Thoracic aorta (tissue), 2 donors: Measurements from ENCODE around the gene XPR1. TPM values are rescaled to one million over a fixed set of nuclear protein-coding genes. Genes with fewer than 3 reads are reported as not detected.
"Not testable (repeated sequence)": the region's sequence is repeated elsewhere in the genome, so short reads cannot be mapped to it uniquely, and the experiment has no call there.

Experiments used
- ATAC-seq: fragments of 150-250 bp; one replicate; pipeline ENCODE4 v1.8.0; 2017; ENCODE audit warnings: low read depth; ENCODE audit not compliant: insufficient number of reproducible peaks, low FRiP score
- DNase-seq: peaks from one replicate; pipeline ENCODE4 v3.0.0-alpha.2; 2020; ENCODE audit warnings: low spot score
- H3K27ac ChIP-seq, 2 donors: fragments of 200-600 bp; sonication (generic); 1 replicate in 1 of 2; 2 replicates in 1 of 2; pipeline ENCODE4 v1.5.1; 2016; ENCODE audit warnings: mild to moderate bottlenecking in 2 of 2, moderate library complexity in 2 of 2
- H3K27me3 ChIP-seq: fragments of 200-600 bp; sonication (generic); replicated peaks from 2 replicates; pipeline ENCODE4 v1.6.0; 2016; ENCODE audit warnings: mild to moderate bottlenecking; ENCODE audit not compliant: insufficient read depth
- H3K36me3 ChIP-seq: fragments of 200-600 bp; sonication (generic); one replicate; pipeline ENCODE4 v1.5.1; 2016
- H3K4me1 ChIP-seq, 2 donors: fragments of 200-600 bp; sonication (generic); 1 replicate in 1 of 2; 2 replicates in 1 of 2; pipeline versions ENCODE4 v1.5.1 to v1.6.0; 2016; ENCODE audit warnings: low read depth in 2 of 2, mild to moderate bottlenecking in 1 of 2; ENCODE audit not compliant: control insufficient read depth in 1 of 2
- H3K4me3 ChIP-seq: fragments of 200-600 bp; sonication (generic); 2 replicates; pipeline ENCODE4 v1.5.1; 2016; ENCODE audit warnings: mild to moderate bottlenecking
- H3K9me3 ChIP-seq: fragments of 200-600 bp; sonication (generic); 2 replicates; pipeline ENCODE4 v1.5.1; 2016
- CTCF ChIP-seq: fragments of 200-600 bp; sonication (generic); IDR thresholded peaks from one replicate; pipeline ENCODE4 v1.5.1; 2019; ENCODE audit warnings: antibody characterized with exemption
- total RNA-seq, 2 donors: library from RNA; depleted of rRNA; stranded (reverse); fragments of >200 nt; gene quantifications; one replicate each; pipeline versions ENCODE4 v1.1.0 to v1.2.3, GENCODE V29; 2016

XPR1 gene
- total RNA-seq, 2 donors from 2014 or later = 29.1 to 42.8 TPM

GRCh38 chr1:180720753-180721152, 88.9 kb downstream of the XPR1 start:
- Histone ChIP-seq H3K27ac (no peak overlapping the region), H3K36me3 (no peaks in the 10 kb centered on the region), H3K4me1 (peaks cover 0 to 2% of the 10 kb centered on the region in 2 donors), H3K27me3 (no peaks in the 10 kb centered on the region), H3K4me3 (no peak overlapping the region), H3K9me3 (no peaks in the 10 kb centered on the region)
- no peak for DNase-seq
- ATAC-seq = no peak
- no peak for TF ChIP-seq CTCF

DNA sequence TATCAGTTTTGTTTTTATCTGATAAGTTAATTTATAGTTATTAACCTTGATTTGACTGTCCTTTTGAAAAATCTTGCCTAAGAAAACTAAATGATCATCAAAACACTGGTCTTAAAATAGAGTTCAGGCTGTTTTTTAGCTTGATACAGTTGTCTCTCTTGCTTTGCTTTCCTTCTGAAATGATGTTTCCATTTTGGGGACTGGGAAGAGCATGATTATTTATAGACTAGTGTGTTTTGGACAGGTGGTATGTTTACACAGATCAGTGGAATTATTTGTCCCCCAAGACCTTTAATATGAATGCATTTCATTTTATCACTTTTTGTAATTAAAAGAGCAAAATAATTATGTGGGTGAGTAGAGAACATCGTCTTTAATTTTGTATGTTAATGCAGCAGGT, 90.8 kb downstream of the XPR1 start:
- Histone ChIP-seq H3K36me3 (no peaks in the 10 kb centered on the region), H3K27ac (no peak overlapping the region), H3K27me3 (no peaks in the 10 kb centered on the region), H3K4me1 (peaks cover 0 to 2% of the 10 kb centered on the region in 2 donors), H3K4me3 (no peak overlapping the region), H3K9me3 (no peaks in the 10 kb centered on the region)
- ATAC-seq (no peak), DNase-seq (no peak)
- no peak for TF ChIP-seq CTCF

- Histone ChIP-seq H3K4me3 (no peak overlapping the region), H3K27me3 (no peaks in the 10 kb centered on the region), H3K36me3 (no peaks in the 10 kb centered on the region), H3K4me1 (peaks cover 0 to 2% of the 10 kb centered on the region in 2 donors), H3K9me3 (no peaks in the 10 kb centered on the region), H3K27ac (no peak overlapping the region)
- no peak for ATAC-seq
- no peak for DNase-seq
- no peak for TF ChIP-seq CTCF
Measured at GRCh38 chr1:180724055-180724454, 92.2 kb downstream of the XPR1 start.

DNA sequence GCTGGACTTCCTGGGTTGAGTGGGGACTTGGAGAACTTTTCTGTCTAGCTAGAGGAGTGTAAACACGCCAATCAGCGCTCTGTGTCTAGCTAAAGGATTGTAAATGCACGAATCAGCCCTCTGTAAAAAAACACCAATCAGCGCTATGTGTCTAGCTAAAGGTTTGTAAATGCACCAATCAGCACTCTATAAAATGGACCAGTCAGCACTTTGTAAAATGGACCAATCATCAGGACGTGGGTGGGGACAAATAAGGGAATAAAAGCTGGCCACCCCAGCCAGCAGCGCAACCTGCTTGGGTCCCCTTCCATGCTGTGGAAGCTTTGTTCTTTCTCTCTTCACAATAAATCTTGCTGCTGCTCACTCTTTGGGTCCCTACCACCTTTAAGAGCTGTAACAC, 94.2 kb downstream of the XPR1 start:
- not testable (repeated sequence) for H3K36me3 ChIP-seq, H3K27ac ChIP-seq

GRCh38 chr1:180727751-180728150, 95.9 kb downstream of the XPR1 start:
- not testable (repeated sequence) for H3K27me3 ChIP-seq, DNase-seq, ATAC-seq, H3K36me3 ChIP-seq, H3K4me1 ChIP-seq, H3K27ac ChIP-seq, H3K4me3 ChIP-seq, H3K9me3 ChIP-seq

More for the DNA sequence above, 94.2 kb downstream of the XPR1 start:
- H3K9me3 ChIP-seq, DNase-seq, H3K4me1 ChIP-seq, H3K4me3 ChIP-seq, ATAC-seq, H3K27me3 ChIP-seq: not testable (repeated sequence)

GRCh38 chr1:180728472-180729106, 96.8 kb downstream of the XPR1 start:
- no peak for TF ChIP-seq CTCF
- no peaks in the 10 kb centered on the region for H3K27me3 ChIP-seq
- no peaks in the 10 kb centered on the region for H3K36me3 ChIP-seq
- no peak overlapping the region for H3K27ac ChIP-seq
- H3K4me3 ChIP-seq = no peak overlapping the region
- no peak for ATAC-seq
- peaks cover 0 to 2% of the 10 kb centered on the region in 2 donors for H3K4me1 ChIP-seq
- DNase-seq = no peak
- no peaks in the 10 kb centered on the region for H3K9me3 ChIP-seq
